T-helper 2 cell (primary cell): Measurements from ENCODE around the gene FBXL3.
"Not testable (repeated sequence)": the region's sequence is repeated elsewhere in the genome, so short reads cannot be mapped to it uniquely, and the experiment has no call there.

Experiments
- DNase-seq, 5 experiments: peaks; one replicate each; pipeline versions ENCODE4 v3.0.0 to v3.0.0-alpha.2; 2012 to 2022

Gene FBXL3

DNA sequence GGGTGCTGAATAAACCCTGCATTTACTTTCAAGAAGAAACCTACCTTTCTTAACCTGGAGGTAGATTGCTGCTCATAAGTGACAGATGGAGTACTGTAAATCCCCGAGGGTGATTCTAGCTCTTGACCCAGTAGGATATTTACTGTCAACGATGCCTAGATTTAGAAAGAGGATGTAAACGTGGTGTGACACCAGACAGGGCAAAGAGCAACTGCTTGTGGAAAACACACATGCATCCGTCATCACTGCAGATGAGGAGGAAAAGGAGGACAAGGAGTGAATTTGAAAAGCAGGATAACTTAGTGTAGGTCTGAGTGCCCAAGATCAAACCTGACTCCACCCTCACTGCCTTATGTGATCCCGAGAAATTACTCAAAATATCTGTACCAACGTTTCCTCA is 44.9 kb downstream of the FBXL3 start:
- no peak for DNase-seq

DNA sequence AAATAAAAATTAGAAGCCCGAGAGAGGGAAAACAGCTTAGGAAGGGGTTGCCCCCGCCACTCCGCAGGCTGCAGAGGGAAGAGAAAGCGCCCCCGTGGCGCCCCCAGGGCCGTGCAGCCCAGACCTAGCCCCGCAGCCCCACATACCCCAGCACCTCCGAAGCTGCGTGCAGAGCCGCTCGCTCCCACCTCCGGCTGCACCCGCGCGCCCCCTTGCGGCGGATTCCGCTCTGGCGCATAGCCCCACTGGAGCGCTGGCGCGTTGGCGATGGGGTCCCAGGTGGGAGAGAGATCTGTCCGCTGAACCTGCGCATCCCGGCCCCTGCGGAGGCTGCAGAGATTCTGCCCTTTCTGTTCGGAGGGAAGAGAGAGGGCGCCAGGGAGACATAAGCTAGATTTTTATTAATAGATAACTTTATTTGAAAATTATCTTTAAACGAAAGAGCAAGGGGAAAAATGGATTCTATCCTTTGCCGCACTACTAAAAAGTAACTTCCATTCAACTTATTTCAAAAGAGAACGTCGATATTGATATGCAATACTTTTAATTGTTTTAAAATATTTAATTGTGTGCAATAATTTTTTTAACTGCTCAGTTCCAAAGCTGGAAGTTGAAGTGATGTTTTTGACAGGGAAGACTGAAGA is 46.8 kb downstream of the FBXL3 start:
- peak; percentile 69 to 87 (median 78) for DNase-seq

- no peak for DNase-seq
These were observed 50.0 kb downstream of the FBXL3 start for GRCh38 chr13:76976929-76977328.

DNA sequence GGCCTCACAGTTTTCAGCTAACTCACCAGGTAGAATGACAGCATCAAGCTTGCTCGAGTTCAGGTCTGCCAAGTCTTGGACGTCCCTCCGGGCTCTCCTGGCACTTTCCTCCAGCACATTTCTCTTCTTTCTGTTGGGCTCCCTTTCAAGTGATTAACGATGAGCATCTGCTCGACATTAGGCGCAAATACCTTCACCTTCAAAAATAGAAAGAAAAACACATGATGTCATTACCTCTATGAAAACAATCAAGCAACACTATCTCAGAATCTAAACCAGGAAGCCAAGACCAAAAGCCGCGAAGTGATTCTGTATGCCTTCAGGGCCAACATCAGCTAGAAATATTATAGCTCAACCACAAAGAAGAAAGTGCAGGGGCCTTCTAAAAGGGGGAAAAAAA is 50.5 kb downstream of the FBXL3 start:
- peak in 3 of 5 experiments; percentile 9 to 73 (median 12) for DNase-seq

DNA sequence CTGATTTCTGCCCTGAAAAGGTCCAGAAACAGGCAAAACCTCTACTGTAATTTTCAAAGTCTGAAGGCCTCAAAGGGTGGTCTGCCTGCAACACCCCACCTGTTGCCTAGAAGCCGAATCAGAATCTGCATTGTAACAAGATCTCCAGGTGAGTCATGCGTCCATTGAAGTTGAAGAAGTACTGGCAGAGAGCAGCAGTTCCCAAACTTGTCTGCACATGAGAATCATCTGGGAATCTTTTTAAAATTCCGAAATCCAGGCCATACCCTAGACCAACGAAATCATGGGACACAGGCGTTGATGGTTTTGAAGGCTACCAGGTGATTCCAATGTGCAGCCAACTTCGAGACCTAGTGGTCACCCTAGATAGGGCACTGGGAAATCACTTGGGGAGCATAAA is 51.1 kb downstream of the FBXL3 start:
- no peak for DNase-seq

DNA sequence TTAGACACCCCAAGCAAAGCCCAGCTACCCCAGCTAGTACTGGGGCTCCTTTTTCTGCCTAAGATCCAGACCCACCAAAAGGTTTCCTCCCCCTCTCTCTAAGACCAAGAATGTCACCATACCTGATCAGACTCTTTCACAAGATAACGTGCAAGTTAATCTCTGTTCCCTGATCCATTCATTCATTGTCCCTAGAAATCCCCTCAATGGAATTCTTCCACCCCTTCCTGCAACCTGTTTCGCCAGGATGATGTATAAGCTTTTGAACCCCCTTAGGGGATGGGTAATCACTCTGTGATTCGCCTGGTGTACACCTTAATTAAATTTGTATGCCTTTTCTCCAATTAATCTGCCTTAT is 52.4 kb downstream of the FBXL3 start:
- DNase-seq = no peak

- DNase-seq = no peak
These were observed 52.9 kb downstream of the FBXL3 start for GRCh38 chr13:76973920-76974617.

GRCh38 chr13:76971851-76972829 is 54.8 kb downstream of the FBXL3 start:
- DNase-seq = no peak

GRCh38 chr13:76971215-76971614 is 55.7 kb downstream of the FBXL3 start:
- DNase-seq = no peak

GRCh38 chr13:76969488-76970365 is 57.2 kb downstream of the FBXL3 start:
- no peak for DNase-seq

- DNase-seq = no peak
These were observed 58.9 kb downstream of the FBXL3 start for GRCh38 chr13:76968041-76968440.

DNA sequence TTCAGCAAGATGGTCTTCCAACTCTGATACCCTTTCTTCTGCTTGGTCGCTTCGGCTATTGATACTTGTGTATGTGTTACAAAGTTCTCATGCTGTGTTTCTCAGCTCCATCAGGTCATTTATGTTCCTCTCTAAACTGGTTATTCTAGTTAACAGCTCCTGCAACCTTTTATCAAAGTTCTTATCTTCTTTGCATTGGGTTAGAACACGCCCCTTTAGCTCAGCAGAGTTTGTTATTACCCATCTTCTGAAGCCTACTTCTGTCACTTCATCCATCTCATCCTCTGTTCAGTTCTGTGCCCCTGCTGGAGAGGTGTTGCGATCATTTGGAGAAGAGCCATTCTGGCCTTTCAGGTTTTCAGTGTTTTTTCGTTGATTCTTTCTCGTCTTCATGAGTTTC is 59.9 kb downstream of the FBXL3 start:
- DNase-seq = no peak

GRCh38 chr13:76965759-76966421 is 61.1 kb downstream of the FBXL3 start:
- no peak for DNase-seq

- not testable (repeated sequence) for DNase-seq
These were observed 67.2 kb downstream of the FBXL3 start for GRCh38 chr13:76959734-76960133.

GRCh38 chr13:76958841-76959432 is 68.0 kb downstream of the FBXL3 start:
- DNase-seq = no peak

- no peak for DNase-seq
These were observed 71.3 kb downstream of the FBXL3 start for GRCh38 chr13:76955661-76956060.
